Ishikawa (cell line): ENCODE measurements around the gene ACTN1.

ENCODE experiments used
- CEBPB ChIP-seq: IDR thresholded peaks from 2 replicates; pipeline ENCODE4 v1.6.1; 2012
- EGR1 ChIP-seq: IDR thresholded peaks from 2 replicates; pipeline ENCODE4 v1.6.1; 2012
- EP300 ChIP-seq: IDR thresholded peaks from 2 replicates; pipeline ENCODE4 v1.6.1; 2012; ENCODE audit warnings: borderline replicate concordance
- MAX ChIP-seq: IDR thresholded peaks from 2 replicates; pipeline ENCODE4 v1.6.1; 2012
- RAD21 ChIP-seq: IDR thresholded peaks from 2 replicates; pipeline ENCODE4 v1.6.1; 2012; ENCODE audit warnings: low read depth
- REST ChIP-seq: IDR thresholded peaks from 2 replicates; pipeline ENCODE4 v1.6.1; 2012; ENCODE audit warnings: low read depth, mild to moderate bottlenecking
- TCF12 ChIP-seq: IDR thresholded peaks from 2 replicates; pipeline ENCODE4 v1.6.1; 2012; ENCODE audit warnings: low read depth
- TEAD4 ChIP-seq: IDR thresholded peaks from 2 replicates; pipeline ENCODE4 v1.6.1; 2012
- USF1 ChIP-seq: IDR thresholded peaks from 2 replicates; pipeline ENCODE4 v1.6.1; 2012
- YY1 ChIP-seq: IDR thresholded peaks from 2 replicates; pipeline ENCODE4 v1.6.1; 2012; ENCODE audit warnings: low read depth
- ZBTB7A ChIP-seq: IDR thresholded peaks from 2 replicates; pipeline ENCODE4 v1.6.1; 2012; ENCODE audit warnings: low read depth

- TF ChIP-seq EP300, result no peak
- TF ChIP-seq CEBPB, result no peak
- no peak for TF ChIP-seq ZBTB7A
- TF ChIP-seq USF1, result no peak
- no peak for TF ChIP-seq TCF12
- TF ChIP-seq TEAD4, result no peak
- no peak for TF ChIP-seq YY1
- no peak for TF ChIP-seq REST
- TF ChIP-seq MAX, result no peak
- no peak for TF ChIP-seq EGR1
- TF ChIP-seq RAD21, result no peak
Measured at GRCh38 chr14:68986926-68987652, 8.0 kb upstream of the ACTN1 start.
